Keratinocyte (primary cell): Measurements from ENCODE around the gene MARK1. TPM values are rescaled to one million over a fixed set of nuclear protein-coding genes. Genes with fewer than 3 reads are reported as not detected.

ENCODE experiments used
- DNase-seq: peaks from one replicate; pipeline ENCODE4 v3.0.0-alpha.2; 2011; ENCODE audit warnings: low read depth, missing footprints, low spot score
- FAIRE-seq: peaks from 2 replicates; lab custom pipeline; 2011; peaks lifted over from hg19 to GRCh38; lab: Jason Lieb, UNC
- H2AFZ ChIP-seq: 2 replicates; pipeline ENCODE4 v1.6.0; 2012; ENCODE audit warnings: low read length, control low read depth, inconsistent platforms; ENCODE audit not compliant: control insufficient read depth
- H3K27ac ChIP-seq: 2 replicates; pipeline ENCODE4 v1.5.1; 2011; ENCODE audit warnings: low read length; ENCODE audit not compliant: control insufficient read depth, insufficient read depth
- H3K27me3 ChIP-seq: 3 replicates; pipeline ENCODE4 v1.6.0; 2011; ENCODE audit warnings: low read length; ENCODE audit not compliant: control insufficient read depth, insufficient read depth; ENCODE audit errors: extremely low read depth
- H3K36me3 ChIP-seq, 2 experiments: 2 replicates in 1 of 2; 3 replicates in 1 of 2; pipeline ENCODE4 v1.5.1; 2011; ENCODE audit warnings: low read length in 2 of 2, mild to moderate bottlenecking in 1 of 2; ENCODE audit not compliant: control insufficient read depth in 2 of 2, insufficient read depth in 2 of 2; ENCODE audit errors: extremely low read depth in 1 of 2
- H3K4me1 ChIP-seq: 3 replicates; pipeline ENCODE4 v1.5.1; 2011; ENCODE audit warnings: low read length; ENCODE audit not compliant: control insufficient read depth, insufficient read depth; ENCODE audit errors: extremely low read depth
- H3K4me2 ChIP-seq: 3 replicates; pipeline ENCODE4 v1.6.0; 2011; ENCODE audit warnings: low read depth, low read length; ENCODE audit not compliant: control insufficient read depth, insufficient read depth; ENCODE audit errors: extremely low read depth
- H3K4me3 ChIP-seq, 3 experiments: fragments of 200-600 bp in 1 of 3; sonication (generic) in 1 of 3; 2 replicates in 2 of 3; 3 replicates in 1 of 3; pipeline ENCODE4 v1.5.1; 2011 to 2016; ENCODE audit warnings: low read length in 3 of 3, mild to moderate bottlenecking in 3 of 3, control low read depth in 2 of 3, inconsistent platforms in 1 of 3, low read depth in 1 of 3, mixed read lengths in 1 of 3, mixed run types in 1 of 3, moderate library complexity in 1 of 3; ENCODE audit not compliant: control insufficient read depth in 2 of 3, insufficient read depth in 2 of 3; ENCODE audit errors: extremely low read depth in 1 of 3
- H3K79me2 ChIP-seq: 2 replicates; pipeline ENCODE4 v1.6.0; 2012; ENCODE audit warnings: low read length; ENCODE audit not compliant: control insufficient read depth, insufficient read depth
- H3K9ac ChIP-seq: 3 replicates; pipeline ENCODE4 v1.6.0; 2011; ENCODE audit warnings: low read length; ENCODE audit not compliant: control insufficient read depth, insufficient read depth; ENCODE audit errors: extremely low read depth
- H3K9me1 ChIP-seq: 3 replicates; pipeline ENCODE4 v1.6.0; 2011; ENCODE audit warnings: low read length; ENCODE audit not compliant: control insufficient read depth, insufficient read depth; ENCODE audit errors: extremely low read depth
- H3K9me3 ChIP-seq: 2 replicates; pipeline ENCODE4 v1.5.1; 2012; ENCODE audit warnings: low read depth, low read length; ENCODE audit not compliant: control insufficient read depth
- H4K20me1 ChIP-seq: 3 replicates; pipeline ENCODE4 v1.6.0; 2011; ENCODE audit warnings: low read length; ENCODE audit not compliant: control insufficient read depth, insufficient read depth; ENCODE audit errors: extremely low read depth
- EZH2 ChIP-seq: IDR thresholded peaks from one replicate; pipeline ENCODE4 v1.6.1; 2012; ENCODE audit warnings: inconsistent platforms, mild to moderate bottlenecking, low read length, moderate library complexity
- dilution Hi-C: fragments of 300-500 bp; cut with MboI; formaldehyde crosslinking; loops from one replicate; pipeline ENCODE4 v1.7.0; 2020; ENCODE audit warnings: low sequenced_read_pairs; ENCODE audit not compliant: extremely low pct_ligation_motif_present
- polyA plus RNA-seq, 5 experiments: library from polyadenylated mRNA; depleted of rRNA in 3 of 5; stranded (reverse) in 3 of 5; stranded (forward) in 1 of 5; unstranded in 1 of 5; fragments of >200 nt; gene quantifications; 1 replicate in 1 of 5; 2 replicates in 3 of 5; 3 replicates in 1 of 5; pipeline versions ENCODE4 v1.2.1 to v1.2.3, GENCODE V29; 2011 to 2012; ENCODE audit warnings: missing spikeins in 2 of 5, low read depth in 1 of 5, low replicate concordance in 1 of 5
- TF ChIP-seq, protein P1 (sequence below), 3 experiments: IDR thresholded peaks in 1 of 3; conservative IDR thresholded peaks in 1 of 3; optimal IDR thresholded peaks in 1 of 3; 2 replicates in 2 of 3; 3 replicates in 1 of 3; pipeline versions ENCODE3 to v1.5.1; 2011; ENCODE audit warnings: low read length in 3 of 3, mild to moderate bottlenecking in 3 of 3, moderate library complexity in 2 of 3, control low read depth in 1 of 3, inconsistent platforms in 1 of 3; ENCODE audit not compliant: insufficient read depth in 2 of 3; ENCODE audit errors: extremely low read depth in 1 of 3

The MARK1 gene
- polyA plus RNA-seq, 1 donor (not counting 4 experiments of a cell fraction or from before 2014, with no cell fraction given): 8.4 TPM

- FAIRE-seq: peak; percentile 39
- Histone ChIP-seq H3K27me3 (no peaks in the 10 kb centered on the region), H4K20me1 (no peaks in the 10 kb centered on the region), H3K79me2 (peaks cover 57% of the 10 kb centered on the region), H3K9ac (peak overlapping the region; percentile 95), H3K4me3 (peak overlapping the region; percentile 90 to 96 (median 92)), H3K4me1 (peaks cover 12% of the 10 kb centered on the region), H3K27ac (peak overlapping the region; percentile 83), H3K4me2 (peak overlapping the region; percentile 99), H2AFZ (peak overlapping the region; percentile 91), H3K9me1 (no peaks in the 10 kb centered on the region), H3K9me3 (no peaks in the 10 kb centered on the region), H3K36me3 (no peaks in the 10 kb centered on the region)
- TF ChIP-seq EZH2: no peak
- TF ChIP-seq, protein P1, sequence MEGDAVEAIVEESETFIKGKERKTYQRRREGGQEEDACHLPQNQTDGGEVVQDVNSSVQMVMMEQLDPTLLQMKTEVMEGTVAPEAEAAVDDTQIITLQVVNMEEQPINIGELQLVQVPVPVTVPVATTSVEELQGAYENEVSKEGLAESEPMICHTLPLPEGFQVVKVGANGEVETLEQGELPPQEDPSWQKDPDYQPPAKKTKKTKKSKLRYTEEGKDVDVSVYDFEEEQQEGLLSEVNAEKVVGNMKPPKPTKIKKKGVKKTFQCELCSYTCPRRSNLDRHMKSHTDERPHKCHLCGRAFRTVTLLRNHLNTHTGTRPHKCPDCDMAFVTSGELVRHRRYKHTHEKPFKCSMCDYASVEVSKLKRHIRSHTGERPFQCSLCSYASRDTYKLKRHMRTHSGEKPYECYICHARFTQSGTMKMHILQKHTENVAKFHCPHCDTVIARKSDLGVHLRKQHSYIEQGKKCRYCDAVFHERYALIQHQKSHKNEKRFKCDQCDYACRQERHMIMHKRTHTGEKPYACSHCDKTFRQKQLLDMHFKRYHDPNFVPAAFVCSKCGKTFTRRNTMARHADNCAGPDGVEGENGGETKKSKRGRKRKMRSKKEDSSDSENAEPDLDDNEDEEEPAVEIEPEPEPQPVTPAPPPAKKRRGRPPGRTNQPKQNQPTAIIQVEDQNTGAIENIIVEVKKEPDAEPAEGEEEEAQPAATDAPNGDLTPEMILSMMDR (optimal IDR thresholded peaks at IDR 0.05 in 1 of 3, IDR thresholded peaks at IDR 0.05 in 1 of 3, conservative IDR thresholded peaks at IDR 0.05 in 1 of 3; ENCODE audit: extremely low read depth in 1 of 3, insufficient read depth in 2 of 3, low read length in 3 of 3): no peak
- dilution Hi-C loops: no loop called here
- no peak for DNase-seq
Measured at GRCh38 chr1:220529521-220530020, 1.6 kb downstream of the MARK1 start.

DNA sequence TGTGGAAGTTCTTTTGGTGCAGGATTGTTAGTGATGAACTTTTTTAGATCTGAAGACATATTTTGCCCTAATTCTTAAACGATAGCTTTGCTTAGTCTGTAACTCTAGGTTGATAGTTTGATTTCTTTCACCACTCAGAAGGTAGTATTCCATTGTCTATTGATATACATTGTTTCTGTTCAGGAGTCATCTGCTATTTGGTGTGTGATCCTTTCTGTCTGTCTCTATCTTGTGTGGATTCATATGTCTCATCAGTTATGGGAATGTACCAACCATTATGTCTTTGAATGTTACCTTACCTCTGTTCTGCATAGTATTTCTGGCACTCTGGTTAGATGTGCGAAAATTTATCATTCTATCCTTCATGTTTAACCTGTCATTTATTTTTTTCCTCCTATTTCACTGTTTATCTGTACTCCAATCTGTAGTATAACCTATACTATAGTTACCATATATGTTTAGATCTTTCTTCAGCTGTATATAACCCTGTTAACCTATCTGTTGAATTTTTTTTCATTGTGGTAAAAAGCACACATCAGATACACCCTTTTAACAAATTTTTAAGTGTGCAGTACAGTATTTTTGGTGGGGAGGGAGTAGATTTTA, 5.7 kb downstream of the MARK1 start:
- Histone ChIP-seq H3K9me1 (no peaks in the 10 kb centered on the region), H3K4me3 (no peak overlapping the region), H3K27me3 (no peaks in the 10 kb centered on the region), H3K27ac (no peak overlapping the region), H3K9me3 (no peaks in the 10 kb centered on the region), H2AFZ (no peak overlapping the region), H3K36me3 (no peaks in the 10 kb centered on the region), H3K4me1 (peaks cover 10% of the 10 kb centered on the region), H3K9ac (no peak overlapping the region), H4K20me1 (no peaks in the 10 kb centered on the region), H3K79me2 (peaks cover 76% of the 10 kb centered on the region), H3K4me2 (no peak overlapping the region)
- FAIRE-seq (peak; percentile 13), DNase-seq (no peak)
- TF ChIP-seq, protein P1 (optimal IDR thresholded peaks at IDR 0.05 in 1 of 3, IDR thresholded peaks at IDR 0.05 in 1 of 3, conservative IDR thresholded peaks at IDR 0.05 in 1 of 3; ENCODE audit: extremely low read depth in 1 of 3, insufficient read depth in 2 of 3, low read length in 3 of 3): no peak
- no peak for TF ChIP-seq EZH2
- dilution Hi-C loops: no loop called here
